Measurements from ENCODE around the gene BCOR. TPM values are rescaled to one million over a fixed set of nuclear protein-coding genes. Genes with fewer than 3 reads are reported as not detected.

Gene BCOR
- total RNA-seq, 1 donor from 2014 or later, result 14.0 TPM

DNA sequence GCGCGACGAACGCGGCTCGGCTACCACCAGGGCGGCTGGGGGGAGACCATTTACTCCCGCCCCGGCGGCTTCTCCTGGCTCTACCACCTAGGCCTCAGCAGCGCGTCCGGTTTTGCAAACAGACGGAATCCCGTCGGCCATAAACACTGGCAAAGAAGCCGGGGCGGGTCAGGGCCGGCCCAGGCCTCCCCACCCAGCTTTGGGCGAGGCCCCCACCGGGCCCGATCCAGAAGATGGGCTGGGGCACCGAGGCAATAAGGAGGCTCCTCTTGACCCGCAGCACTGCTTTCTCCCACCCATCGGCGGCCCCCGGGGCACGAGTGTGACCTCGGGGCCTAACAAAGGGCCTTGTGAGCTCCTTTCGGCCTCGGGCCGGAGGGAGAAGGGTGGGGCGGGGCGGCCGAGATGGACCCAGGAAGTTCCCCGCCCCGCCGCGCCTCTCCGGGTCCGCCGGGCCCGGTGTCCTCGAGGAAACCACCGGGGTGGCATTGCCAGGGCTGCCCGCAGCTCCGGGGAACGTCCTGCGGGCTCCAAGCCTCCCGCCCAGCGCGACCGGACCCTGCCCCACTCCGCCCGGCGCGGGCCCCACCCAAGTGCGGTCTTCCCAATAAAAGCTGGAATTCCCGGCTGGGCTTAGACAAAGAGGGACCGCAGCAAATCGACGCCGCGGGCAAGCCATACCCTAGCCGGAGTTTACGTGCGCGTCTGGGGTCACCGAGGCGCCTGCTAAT lies 5.9 kb downstream of the BCOR start:
- ATAC-seq (ENCODE audit: poor library complexity), result no peak
- DNase-seq, result no peak
- intact Hi-C loops (cut with DNase I), result loop anchor here (10.0 kb wide), 2 partner anchors 277 to 357 kb away; no protein-coding TSS in a partner anchor

DNA sequence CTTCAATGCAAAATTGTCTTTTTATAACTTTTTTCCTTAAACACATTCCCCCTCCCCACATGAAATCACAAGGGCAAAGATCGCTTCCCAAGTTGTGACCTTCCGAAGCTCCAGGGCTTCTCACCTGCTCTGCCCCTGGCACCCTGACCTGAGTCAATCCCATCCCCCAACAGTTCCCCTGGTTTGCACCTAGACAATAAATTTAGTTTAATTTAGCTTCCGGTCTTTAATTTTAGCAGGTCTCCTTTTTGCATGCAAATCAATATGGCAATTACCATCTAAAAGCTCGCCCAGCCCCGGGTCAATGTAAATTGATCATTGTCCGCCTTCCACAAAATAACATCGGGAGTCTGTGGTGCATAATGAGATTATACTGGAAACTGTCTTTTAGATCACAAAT lies 6.8 kb downstream of the BCOR start:
- intact Hi-C loops (cut with DNase I), result loop anchor here (10.0 kb wide), 2 partner anchors 276 to 356 kb away; no protein-coding TSS in a partner anchor
- no peak for ATAC-seq (ENCODE audit: poor library complexity)
- DNase-seq, result no peak

DNA sequence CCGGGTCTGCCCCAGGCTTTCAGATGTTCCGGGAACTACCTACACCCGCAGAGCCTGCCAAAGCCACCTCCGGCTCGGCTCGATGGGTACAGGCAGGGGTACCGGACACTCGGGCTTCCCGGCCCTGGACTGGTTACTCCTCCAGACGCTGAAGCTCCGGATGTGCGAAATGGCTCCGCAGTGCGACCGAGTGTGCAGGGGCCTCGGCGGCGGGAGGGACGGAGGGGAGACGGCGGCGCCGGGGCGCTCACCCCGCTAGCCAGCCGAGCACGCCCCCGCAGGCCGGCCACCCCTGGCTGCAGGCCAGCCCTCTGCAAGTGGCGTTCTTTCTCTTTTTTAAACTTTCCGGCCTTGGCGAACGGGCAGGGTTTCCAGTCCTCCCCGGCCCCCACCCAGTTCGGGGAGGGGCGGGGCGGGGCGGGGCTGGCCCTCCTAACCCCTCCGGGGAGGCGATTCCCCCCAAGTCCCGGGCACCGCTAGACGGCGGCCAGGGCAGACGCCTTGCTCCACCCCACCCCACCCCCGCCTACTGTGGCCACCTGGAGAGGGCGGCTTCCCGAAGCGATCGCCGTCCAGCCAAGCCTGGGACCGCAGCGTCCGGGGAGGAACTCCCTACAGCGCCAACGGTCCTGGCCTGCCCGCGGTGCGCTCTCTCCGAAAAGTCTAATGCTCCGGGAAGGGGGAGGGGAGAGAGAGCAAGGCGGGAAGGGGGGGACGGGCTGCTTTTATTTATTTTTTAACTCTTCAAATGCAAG lies 7.5 kb downstream of the BCOR start:
- DNase-seq (peak; percentile 55), ATAC-seq (ENCODE audit: poor library complexity) (peak; percentile 44)
- intact Hi-C loops (cut with DNase I), result loop anchor here (10.0 kb wide), 2 partner anchors 275 to 355 kb away; no protein-coding TSS in a partner anchor

DNA sequence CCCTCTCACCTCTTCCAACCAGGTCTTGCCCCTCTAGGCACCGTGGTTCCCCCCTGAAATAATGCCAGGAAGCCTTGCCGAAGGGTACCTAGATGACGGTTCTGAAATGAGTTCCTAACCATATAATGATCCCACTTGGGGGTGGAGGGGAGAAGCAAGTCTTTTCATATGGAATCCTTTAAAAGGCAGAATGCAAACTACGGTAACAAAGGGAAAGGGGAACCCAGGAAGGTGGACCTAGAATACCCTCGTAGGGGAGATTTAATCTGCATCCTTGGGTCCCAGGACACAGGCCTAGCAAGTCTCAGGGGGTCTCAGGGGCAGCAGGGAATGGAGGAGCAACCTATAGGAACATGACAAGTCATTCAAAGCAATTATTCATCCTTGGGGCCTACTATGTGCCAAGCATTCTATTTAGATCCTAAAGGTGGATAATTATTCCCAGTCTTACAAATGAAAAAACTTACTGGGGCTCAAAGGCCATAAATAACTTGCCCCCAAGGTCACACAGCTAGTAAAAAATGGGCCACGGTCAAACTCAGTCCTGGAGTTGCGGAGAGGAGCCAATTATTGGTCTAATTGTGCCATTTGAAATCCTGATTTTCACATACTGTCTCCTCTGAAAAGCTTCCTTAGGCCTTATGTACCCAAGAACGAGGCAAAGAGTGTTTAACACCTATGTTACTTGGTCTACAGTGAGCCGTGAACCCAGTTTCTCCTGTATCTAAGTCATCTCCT lies 8.8 kb downstream of the BCOR start:
- DNase-seq (no peak), ATAC-seq (ENCODE audit: poor library complexity) (no peak)
- intact Hi-C loops (cut with DNase I), result loop anchor here (10.0 kb wide), 1 partner anchor 74 kb away; no protein-coding TSS in a partner anchor

DNA sequence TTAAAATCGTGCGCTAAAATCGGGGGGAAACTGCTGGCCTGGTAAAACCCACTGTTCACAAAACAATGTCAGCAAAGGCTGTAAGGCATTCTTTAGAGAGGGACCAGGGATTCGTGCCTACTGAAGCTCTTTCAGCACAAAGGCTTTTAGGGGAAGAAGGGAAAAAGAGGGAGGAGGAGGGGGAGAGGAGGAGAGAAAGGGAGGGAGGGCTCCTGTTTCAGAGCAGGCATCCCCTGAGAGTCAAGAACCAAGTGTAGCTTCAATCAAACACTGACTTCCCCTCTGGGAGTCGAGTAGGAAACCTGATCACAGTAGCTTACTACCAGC lies 9.5 kb downstream of the BCOR start:
- intact Hi-C loops (cut with DNase I), result loop anchor here (10.0 kb wide), 1 partner anchor 73 kb away; no protein-coding TSS in a partner anchor
- ATAC-seq (ENCODE audit: poor library complexity) (no peak), DNase-seq (no peak)

DNA sequence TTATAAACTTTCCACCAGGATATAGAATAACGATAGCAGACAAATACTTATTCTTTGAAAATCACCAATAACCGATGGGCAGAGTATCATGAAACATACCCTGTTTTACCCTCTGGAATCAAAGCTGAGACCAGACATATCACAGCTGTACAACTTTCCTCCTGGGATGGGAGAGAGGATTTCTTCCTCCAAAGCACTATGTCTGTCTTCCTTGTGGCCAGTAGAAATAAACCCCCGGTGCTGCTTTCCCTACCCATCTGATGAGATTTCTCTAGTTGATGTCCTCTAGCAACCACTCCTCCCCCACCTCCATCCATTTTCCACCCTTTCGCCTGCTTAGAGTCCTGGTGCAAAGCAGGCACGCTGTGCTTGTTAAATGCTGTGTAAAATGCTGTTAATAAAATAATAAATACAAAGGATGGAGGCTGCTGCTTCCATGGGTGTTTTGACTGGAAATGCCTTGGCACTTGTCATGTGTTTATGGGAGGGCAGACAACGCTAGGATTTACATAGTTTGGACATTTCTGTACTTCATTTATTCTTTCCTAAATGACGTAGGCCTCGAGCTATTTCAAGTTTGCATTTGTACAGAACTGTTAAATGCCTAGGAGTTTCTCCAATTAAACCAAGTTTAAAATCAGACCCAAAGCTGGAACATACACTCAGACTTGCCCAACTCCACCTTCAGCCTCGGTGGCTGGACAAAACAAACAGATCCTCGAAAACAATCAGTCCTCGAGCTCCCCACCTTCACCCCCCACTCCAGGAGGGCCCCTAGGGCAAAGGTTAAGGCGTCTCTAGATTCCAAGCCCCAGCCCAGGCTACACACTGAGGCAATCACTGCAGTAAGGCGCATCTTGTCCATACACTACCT lies 10.1 kb downstream of the BCOR start:
- intact Hi-C loops (cut with DNase I), result loop anchor here (10.0 kb wide), 1 partner anchor 73 kb away; no protein-coding TSS in a partner anchor
- ATAC-seq (ENCODE audit: poor library complexity), result no peak
- DNase-seq, result no peak

DNA sequence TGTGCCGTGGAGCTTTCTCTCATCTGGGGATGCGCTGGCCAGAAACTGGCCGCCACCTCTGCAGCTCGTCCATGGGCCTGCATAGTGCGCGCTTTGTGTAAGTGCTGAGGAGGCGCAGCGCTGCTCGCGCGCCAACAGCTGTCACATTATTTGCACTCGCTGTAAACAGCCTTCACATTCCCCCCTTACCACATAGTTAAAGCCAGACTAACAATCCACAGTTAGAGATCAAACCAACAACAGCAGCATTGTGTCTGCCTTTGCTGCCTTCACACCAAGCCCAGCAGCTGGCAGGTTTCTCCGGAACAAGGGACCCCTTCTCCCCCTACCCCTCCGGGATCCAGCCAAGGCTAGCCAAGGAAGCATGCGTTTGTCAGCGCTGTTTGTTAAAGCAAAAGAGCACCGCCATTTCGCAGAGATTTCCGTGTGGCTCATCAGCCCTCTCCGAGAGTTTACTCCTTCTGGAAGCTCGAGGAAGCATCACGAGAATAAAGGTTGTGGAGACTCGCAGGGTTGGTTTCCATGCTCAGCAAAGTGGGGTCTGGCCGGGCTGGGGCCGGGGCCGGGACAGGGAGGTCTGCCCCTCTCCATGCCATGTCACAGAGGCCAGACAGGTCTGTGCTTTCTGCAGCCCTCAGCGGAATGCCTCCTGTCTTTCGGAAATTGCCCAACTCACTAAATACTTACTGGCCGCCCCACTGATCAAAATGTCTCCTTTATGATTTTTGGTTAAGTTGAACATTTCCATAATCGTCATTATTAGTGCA lies 11.0 kb downstream of the BCOR start:
- intact Hi-C loops (cut with DNase I), result loop anchor here (10.0 kb wide), 1 partner anchor 72 kb away; no protein-coding TSS in a partner anchor
- ATAC-seq (ENCODE audit: poor library complexity) (no peak), DNase-seq (no peak)

DNA sequence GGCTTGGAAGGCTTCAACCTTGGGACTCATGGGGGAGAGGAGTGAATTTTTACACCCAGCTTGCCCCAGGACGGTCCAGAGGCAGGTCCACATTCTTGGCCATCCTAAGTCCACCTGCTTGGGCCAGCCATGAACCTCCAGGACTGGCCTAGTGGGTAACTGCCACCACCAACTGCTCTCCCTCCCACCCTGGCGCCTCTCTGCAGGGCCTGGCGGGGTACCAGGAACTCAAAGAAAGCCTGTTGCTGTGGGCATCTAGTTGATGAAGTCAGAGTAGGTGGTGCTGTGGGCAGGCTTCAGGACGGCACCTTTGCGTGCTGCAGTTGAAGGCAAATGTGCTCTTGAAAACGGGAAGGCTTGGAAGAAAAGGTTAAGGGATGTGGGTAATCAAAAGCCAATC lies 12.0 kb downstream of the BCOR start:
- no peak for DNase-seq
- intact Hi-C loops (cut with DNase I), result loop anchor here (10.0 kb wide), 1 partner anchor 71 kb away; no protein-coding TSS in a partner anchor
- no peak for ATAC-seq (ENCODE audit: poor library complexity)

DNA sequence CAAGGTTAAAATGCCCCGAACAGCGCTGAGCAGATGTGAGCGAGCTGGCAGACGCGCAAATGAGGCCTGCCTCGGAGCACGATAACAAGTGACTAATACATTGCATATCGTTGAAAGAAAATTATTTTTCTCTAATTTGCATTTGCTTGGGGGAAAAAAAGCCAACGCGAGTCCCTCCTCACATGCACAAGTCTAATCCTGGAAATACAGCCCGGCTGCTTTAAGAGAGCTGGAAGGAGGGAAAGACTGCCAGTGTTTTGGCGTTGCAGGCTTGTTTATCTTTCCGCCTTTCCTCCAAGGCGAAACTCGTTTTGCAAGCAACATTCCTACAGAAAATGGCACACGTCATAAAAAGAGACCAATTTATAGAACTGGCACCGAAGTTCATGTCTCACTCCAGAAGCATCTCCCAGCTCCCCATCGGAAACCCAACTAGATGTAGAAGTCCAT lies 12.6 kb downstream of the BCOR start:
- DNase-seq, result no peak
- ATAC-seq (ENCODE audit: poor library complexity), result no peak
- intact Hi-C loops (cut with DNase I), result loop anchor here (10.0 kb wide), 1 partner anchor 70 kb away; no protein-coding TSS in a partner anchor

DNA sequence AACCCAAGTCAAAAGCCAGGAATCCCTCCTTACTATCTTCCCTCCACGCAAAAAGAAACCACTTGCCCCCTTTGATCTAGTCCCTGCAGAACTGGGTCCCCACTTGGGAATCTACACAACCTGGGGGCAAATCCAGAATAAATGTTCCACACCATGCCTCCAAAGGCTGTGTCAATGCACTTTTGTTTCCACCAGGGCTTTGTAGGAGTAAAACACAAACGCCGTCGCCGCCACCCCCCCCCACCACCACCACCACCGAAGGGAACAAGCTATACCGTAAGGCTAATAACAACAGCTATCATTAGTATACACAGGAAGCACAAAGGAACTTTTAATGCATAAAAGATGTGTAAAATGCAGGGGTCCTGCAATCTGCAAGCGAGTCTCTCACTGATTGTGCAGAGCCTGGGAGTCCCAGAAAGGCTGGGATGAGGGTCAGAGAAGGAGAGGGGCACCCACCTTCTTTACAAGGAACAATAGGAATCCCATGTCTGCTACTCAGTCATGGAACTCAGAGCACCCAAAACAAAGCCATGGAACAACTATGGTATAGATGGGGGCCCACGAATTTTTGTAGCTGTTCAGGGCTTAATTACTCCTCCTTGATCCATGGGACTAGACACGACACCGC lies 13.2 kb downstream of the BCOR start:
- intact Hi-C loops (cut with DNase I), result loop anchor here (10.0 kb wide), 1 partner anchor 70 kb away; no protein-coding TSS in a partner anchor
- ATAC-seq (ENCODE audit: poor library complexity) (no peak), DNase-seq (no peak)

DNA sequence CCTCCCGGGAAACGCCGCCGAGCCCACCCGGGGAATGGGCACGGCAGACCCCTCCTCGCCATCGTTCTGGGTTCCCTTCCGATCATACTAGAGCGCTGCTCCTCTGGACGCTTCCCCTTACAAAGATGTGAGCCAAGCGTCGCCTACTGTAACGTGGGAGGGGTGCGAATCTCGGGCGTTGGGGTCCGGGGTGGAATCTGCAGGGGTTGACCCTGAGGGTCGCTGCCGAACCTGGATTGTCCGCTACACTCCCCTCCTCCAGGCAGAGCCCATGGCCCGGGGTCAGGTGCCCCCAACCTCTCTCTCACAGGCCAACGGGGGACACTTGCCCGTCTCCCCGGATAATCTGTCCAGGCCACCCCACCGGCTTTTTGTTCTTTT lies 13.8 kb downstream of the BCOR start:
- intact Hi-C loops (cut with DNase I), result loop anchor here (10.0 kb wide), 1 partner anchor 69 kb away; no protein-coding TSS in a partner anchor
- ATAC-seq (ENCODE audit: poor library complexity) (no peak), DNase-seq (no peak)

DNA sequence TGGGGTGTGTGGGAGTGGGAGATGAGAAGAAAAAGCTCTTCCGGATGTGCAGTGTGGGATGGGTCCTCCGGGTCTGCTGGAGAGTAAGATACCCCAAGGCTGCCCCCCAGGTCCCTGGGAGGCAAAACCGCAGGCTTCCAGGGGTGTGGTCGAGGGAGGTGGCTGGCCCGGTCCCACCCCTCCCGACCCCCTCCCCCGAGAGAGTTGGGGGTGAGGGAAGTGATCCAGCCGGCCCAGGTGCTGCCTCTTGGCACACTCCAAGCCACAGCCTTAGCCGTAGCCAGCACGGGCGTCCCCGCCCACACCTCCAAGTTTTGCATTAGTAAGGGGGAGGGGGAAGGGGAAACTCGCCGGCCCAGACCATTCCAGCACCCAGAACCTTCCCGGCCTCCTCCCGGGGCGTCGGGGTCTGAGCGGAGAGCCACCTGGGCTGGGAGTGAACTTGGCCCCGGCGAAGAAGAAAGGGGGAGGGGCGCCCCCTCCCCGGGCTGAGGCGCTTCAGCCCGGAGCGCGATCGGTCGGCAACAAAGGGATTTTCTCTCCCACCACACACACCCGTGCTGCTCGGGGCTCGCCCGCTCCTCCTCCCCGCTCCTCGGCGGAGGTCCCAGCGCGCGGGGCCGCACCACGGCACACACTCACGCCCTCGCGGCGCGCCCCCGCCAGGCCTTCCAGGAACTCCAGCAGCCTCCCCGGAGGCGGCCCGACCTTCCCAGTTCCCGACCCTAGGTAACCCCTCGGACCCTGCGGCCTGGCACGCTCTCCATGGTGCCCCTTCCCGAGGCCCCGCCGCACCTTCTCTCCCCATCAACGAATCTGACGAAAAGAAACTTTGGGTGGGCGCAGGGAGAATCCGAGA lies 14.4 kb downstream of the BCOR start:
- intact Hi-C loops (cut with DNase I), result loop anchor here (10.0 kb wide), 1 partner anchor 69 kb away; no protein-coding TSS in a partner anchor
- peak; percentile 49 for ATAC-seq (ENCODE audit: poor library complexity)
- DNase-seq, result peak; percentile 51

DNA sequence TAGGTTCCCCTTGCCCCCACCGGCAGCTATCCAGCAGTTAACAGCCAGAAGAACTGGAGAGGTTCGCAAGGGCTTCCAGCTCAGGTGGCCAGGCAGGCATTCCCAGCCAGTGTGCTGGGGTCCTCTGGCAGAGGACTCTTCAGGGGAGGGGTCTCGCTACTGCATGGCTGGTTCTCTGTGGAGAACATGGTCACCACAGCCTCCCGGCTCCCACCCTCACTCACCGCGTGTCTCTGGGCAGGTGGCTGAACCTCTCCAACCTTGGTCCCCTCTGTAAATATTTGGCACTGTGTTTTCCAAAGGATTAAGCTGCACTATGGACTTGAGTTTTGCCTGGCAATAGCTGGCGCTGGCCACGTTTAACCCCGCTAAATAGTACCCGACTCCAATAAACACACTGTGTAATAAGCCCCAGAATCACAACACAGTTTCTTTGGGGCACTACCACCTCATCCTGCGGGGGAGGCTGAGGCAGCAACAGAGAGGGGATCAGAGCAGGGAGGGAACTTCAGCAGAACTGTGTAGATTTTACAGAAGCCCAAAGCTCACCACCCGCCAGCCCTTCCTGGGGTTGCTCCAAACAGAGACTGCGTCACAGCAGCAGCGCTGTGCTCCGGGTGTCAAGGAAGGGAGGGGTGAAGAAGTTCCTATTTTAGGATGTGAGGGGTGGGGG lies 15.2 kb downstream of the BCOR start:
- ATAC-seq (ENCODE audit: poor library complexity) (peak; percentile 44), DNase-seq (peak; percentile 68)
- intact Hi-C loops (cut with DNase I), result loop anchor here (10.0 kb wide), 1 partner anchor 68 kb away; no protein-coding TSS in a partner anchor

DNA sequence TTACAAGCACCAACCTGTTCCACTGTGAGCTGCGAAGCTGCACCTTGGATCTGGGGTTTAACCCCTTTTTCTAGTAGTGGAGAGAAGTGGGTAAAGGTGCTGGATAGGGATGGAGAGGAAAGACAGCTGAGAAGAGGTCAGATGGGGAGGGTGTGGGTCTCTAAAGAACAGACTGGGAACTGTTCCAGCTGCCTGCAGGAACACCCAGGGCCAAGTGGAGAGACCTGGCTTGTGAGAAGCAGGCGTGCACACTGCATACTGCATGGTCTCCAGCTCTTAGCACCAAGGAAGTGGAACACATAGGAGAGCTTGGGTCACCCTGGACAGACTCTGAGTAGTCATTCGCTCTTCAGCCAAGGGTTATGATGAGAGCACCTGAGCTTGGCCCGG lies 16.1 kb downstream of the BCOR start:
- intact Hi-C loops (cut with DNase I), result loop anchor here (10.0 kb wide), 1 partner anchor 67 kb away; no protein-coding TSS in a partner anchor
- ATAC-seq (ENCODE audit: poor library complexity), result peak; percentile 44

More for the DNA sequence above, 16.1 kb downstream of the BCOR start:
- DNase-seq, result no peak

Measured in Right ventricle myocardium superior (tissue), 1 donor.